NCI-H1436 treated with DMSO at 0.1 percent for 48 hours (cell line): Measurements from ENCODE around the gene RPL27A.

Experiments used
- DNase-seq: peaks from one replicate; lab custom pipeline; 2025; lab: John Stamatoyannopoulos, UW

The RPL27A gene

GRCh38 chr11:8721609-8722500 lies 39.3 kb downstream of the RPL27A start:
- DNase-seq: no peak

GRCh38 chr11:8722809-8723208 lies 40.2 kb downstream of the RPL27A start:
- no peak for DNase-seq

- no peak for DNase-seq
Observed at GRCh38 chr11:8723711-8724110, 41.1 kb downstream of the RPL27A start.

GRCh38 chr11:8724682-8725081 lies 42.1 kb downstream of the RPL27A start:
- no peak for DNase-seq

- DNase-seq: no peak
Observed at GRCh38 chr11:8726395-8726794, 43.8 kb downstream of the RPL27A start.

GRCh38 chr11:8728563-8728962 lies 46.0 kb downstream of the RPL27A start:
- DNase-seq: no peak

GRCh38 chr11:8729067-8729466 lies 46.5 kb downstream of the RPL27A start:
- DNase-seq: no peak

- DNase-seq: no peak
Observed at GRCh38 chr11:8729837-8730696, 47.5 kb downstream of the RPL27A start.

GRCh38 chr11:8730697-8731020 lies 48.1 kb downstream of the RPL27A start:
- no peak for DNase-seq

GRCh38 chr11:8731647-8732323 lies 49.2 kb downstream of the RPL27A start:
- no peak for DNase-seq

- DNase-seq: no peak
Observed at GRCh38 chr11:8732324-8732670, 49.7 kb downstream of the RPL27A start.

- DNase-seq: no peak
Observed at GRCh38 chr11:8732748-8733241, 50.2 kb downstream of the RPL27A start.

GRCh38 chr11:8733852-8734251 lies 51.3 kb downstream of the RPL27A start:
- no peak for DNase-seq

GRCh38 chr11:8735094-8735493 lies 52.5 kb downstream of the RPL27A start:
- no peak for DNase-seq

GRCh38 chr11:8739309-8739793 lies 56.8 kb downstream of the RPL27A start:
- DNase-seq: no peak
